HG02763 (cell line): ENCODE results near the gene IWS1.

Experiments
- ATAC-seq: cut with Tn5 transposase; IDR thresholded peaks from one replicate; pipeline ENCODE4 v1.9.1; 2021; ENCODE audit warnings: mild to moderate bottlenecking, moderate library complexity; ENCODE audit not compliant: unreplicated experiment

The IWS1 gene

DNA sequence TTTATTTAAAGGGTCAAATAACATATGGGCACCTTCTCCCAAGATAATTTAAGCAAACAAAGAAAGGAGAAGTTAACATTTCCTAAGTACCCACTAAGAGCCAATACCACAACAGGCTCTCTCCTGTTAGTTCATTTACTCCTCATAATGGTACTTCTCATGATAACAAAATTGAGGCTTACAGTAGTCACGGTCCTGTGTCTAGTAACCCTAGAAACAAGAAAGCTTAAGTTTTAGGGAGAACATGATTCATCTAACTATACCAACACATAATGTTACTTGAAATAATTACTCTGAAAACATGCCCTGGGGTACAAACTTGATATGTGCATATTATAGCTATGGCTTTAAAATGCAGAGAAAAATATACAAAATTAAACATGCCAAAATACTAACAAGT lies 19.8 kb downstream of the IWS1 start:
- ATAC-seq: no peak

DNA sequence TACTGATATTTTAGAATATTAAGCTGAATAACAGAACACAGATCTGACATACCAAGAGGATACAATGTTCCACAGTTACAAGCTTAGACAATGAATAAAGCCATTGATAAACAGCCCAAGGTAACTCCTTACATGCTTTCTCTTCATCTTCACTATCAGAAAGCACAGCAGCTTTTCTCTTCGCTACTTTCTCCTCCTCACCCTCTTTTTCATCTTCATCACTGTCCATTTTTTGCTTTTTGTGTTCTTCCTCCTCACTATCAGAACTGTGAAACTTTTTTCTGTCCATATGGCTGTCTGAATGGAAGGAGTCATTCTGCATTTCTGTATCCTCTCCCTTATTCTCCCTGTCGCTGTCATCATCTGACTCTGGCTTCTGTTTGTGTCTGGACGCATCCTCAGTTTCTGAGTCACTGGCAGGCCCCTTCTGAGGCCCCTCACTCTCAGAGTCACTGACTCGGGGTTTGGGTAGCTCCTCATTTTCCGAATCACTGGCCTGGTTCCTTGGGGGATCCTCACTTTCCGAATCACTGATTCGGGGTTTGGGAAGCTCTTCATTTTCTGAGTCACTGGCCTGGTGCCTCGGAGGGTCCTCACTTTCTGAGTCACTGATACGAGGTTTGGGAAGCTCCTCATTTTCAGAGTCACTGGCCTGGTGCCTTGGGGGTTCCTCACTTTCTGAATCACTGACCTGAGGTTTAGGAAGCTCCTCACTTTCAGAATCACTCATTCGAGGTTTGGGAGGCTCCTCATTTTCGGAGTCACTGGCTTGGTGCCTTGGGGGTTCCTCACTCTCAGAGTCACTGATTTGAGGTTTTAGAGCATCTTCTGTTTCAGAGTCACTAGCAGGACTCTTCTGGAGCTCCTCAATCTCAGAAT lies 21.5 kb downstream of the IWS1 start:
- ATAC-seq: no peak

DNA sequence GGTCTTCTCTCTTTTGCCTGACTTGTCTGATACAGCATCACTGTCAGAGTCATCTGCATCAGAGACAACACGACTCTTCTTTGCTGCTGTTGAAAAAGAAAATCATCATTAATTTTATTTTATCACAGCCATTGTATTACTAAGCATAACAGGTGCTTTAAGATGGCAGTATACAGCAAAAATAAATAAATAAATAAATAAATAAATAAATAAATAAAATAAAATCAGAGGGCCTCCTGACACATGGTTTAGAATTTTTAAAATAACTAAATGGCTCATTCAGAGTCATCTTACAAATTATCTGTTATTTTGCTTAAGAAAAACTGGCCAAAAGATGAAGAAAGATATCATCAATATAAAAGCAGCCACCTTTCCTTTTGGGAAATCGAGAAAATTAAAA lies 22.8 kb downstream of the IWS1 start:
- no peak for ATAC-seq

DNA sequence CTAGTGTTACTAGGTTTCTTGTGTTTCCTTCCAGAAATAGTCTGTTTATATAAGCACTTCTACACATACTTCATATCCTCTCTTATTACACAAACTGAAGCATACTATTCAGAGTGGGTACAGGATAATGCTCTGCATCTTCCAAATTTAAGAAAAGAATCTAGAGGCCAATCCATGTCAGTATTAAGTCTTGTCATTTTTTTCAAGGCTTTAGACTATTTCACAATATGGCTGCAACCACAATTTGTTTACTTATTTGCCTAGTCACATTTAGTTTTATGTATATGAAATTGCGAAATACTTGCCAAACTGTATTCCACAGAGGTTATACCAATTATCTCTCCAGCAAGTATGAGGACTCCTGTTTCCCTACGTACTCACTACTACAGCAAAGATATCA lies 27.9 kb downstream of the IWS1 start:
- ATAC-seq: no peak

DNA sequence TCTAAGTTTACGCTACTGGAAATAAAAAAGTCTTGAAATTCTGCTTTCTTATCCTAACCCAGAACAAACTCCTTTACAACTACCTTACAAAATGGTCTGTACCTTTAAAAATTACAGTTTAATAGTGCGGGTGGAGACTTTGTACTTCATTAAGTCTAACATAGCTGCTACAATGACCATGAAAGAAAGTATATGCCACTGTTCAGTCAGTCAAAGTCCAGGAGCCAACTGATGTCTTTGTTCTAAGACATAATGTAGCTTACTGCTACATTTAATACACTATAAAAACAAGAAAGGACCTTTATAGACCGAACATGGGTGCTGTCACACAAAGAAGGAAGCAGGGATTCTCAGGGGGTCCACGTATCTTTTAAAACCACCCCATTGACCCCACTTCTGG lies 36.0 kb downstream of the IWS1 start:
- no peak for ATAC-seq

DNA sequence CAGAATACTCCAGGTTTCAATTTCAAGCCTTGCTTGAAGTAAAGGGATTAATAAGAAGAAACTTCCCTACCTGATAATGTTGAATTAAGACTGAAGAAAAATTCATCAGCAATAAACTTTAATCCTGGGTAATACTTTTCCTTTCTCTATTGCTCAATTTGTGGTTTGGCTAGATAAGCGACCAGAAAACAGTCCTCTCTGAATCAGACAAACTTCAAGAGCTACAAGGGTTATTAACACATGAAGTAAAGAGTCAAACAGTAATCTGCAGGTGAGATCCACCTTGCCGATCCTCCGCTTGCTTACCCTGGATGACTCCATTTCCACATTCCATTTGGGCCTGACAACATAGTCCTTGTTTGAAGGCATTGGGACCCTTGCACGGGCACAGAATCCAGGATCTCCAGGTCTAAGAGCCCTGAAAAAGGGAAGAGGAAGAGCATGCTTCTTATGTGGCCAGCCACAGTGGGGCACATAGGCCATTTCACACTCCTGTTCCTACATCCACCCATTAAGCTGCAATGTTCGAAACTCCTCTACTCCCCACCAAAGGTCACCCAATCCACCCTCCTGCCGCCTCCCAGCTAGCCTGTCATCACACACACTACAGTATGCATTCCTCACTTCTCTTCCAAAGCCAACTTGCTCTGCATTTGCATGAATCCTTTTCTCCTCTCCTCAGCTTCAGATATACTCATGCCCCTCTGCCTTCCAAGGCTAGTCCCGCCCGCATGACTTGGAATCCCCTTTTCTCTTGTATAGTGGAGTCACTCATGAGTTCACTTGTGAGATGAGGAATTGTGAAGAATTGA lies 39.8 kb downstream of the IWS1 start:
- ATAC-seq: no peak

DNA sequence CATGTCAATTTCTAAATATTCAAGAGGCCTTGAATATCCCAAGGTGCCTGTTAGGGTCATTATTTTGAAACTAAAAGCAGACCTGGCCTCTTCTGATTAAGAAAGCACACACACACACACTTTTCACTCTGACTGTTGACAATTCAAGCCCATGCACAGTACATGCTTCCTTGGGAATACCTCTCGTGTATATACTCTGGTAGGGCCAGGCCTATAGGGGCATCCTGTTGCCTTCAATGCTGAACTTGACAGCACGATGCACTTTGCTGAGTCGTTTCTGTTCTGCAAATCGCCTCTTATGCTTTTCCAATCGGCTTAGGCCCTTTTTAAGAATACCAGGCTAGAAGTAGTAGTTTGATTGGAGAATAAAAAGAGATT lies 40.6 kb downstream of the IWS1 start:
- no peak for ATAC-seq

DNA sequence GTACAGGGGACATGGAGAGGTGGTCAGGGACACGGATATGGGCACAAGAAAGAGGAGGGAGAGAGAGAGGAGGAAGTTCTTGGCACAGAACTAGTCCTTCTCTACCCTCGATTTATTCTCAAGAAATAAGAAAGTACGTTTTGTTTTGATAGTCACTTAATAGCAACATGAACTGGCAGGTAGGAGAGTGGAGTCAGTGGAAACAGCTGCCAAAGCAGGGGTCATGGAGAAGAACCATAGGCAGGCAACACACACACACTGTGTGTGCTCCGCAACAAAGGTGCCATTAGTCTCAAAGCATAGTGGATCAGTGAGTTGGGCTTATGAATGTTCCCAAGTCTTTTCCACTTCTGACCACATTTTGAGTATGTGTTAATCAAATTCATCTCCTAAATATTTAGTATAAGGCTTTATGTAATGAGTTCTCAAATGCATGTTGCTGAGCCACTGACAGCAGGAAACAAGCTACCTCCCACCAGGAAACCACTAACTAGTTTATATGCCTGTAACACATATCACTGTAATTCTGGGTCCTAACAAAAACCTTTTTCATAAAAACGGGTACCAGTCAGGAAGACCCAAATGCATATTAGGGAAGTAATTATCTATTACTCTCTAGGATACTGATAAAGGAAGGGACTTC lies 41.1 kb downstream of the IWS1 start:
- ATAC-seq: no peak

DNA sequence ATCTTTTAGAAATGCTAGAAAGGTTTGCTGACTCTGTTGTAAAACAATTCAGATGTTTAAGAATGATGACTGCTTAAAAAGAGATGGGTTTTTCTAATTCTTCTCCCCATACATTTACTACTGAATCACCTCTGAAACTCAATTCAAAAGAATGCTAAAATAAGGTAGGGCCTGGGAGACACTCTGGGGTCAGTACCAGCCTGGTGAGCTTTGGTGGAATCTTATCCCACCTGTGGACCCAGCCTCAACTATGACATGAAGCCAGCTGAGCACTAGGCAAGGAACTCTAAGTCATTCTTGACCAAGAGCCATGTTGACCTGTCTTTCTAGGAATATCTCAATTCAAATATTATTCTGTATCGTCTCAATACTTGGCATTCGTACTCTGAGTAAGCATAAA lies 44.3 kb downstream of the IWS1 start:
- no peak for ATAC-seq

DNA sequence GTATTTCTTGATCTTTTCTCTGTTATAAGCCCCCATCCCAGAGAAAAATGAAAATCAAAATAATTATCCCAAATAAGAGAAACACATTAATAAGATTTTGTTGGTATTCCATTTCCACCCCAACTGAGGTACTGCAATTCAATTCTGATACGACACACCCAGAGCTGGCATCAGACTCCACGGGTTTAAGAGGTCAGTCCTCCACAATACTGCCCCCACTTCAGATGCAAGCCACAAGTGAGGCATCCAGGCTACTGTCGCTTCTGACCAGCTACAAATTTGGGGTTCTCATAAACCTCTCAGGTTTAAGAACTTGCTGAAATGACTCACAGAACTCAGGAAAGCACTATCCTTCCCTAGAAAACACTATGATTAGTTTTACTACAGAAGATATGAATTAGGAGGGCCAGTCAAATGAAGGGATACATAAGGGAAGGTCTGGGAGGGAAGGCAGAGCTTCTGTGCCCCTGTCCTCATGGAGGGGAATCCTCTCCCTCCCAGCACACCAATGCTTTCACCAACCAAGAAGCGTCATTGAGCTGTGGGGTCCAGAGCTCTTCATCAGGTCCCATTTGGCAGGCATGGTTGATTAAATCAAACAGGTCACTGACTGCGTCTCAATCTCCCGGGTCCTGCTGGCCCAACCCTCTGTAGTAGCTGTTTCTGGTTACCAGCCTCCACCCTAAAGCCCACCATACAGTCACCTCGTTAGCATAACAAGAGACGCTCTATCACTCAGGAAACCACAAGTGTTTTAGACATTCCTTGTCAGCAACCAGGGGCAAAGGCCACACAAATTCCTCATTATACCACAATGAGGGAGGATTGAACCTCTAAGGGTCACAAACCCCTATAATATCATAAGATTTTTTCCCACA lies 46.2 kb downstream of the IWS1 start:
- no peak for ATAC-seq

DNA sequence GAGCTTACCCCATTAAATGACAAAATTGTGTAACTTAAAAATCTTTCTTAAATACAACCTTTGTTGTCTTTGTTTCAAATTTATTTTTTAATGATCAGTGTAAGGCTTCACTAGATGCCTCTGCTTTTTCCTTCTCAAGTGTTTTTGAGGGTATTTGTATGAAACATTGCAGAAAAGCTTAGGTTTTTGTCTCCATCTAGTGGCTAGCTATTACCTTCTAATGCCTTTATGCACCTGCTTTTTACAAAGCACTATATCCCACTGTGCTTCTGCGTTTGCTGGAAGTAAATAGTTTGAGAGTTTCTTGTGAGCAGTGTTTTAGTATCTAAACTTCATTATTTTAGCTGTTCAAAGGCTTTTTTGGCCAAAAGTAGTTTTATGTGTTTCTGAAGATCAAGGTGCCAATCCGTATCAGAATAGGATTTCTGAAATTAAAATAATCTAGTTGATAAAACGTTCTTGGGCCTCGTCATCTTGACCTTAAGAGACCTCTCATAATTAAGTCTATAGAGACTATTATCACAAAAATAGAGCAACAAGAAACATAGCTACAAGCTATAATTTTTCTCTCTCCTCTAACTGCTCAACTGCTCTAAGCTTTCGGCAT lies 47.0 kb downstream of the IWS1 start:
- no peak for ATAC-seq

DNA sequence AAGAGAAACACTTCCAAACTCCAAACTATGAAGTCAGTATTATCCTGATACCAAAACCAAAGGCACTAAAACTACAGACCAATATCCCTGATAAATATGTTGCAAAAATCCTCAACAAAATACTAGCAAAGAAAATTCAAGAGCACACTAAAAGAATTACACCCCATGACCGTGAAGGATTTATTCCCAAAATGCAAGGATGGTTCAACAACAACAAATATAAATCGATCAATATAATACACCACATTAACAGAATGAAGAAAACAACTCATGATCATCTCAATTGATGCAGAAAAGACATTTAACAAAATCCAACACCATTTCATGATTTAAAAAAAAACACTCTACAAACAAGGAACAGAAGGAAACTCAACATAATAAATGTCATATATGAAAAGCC lies 50.5 kb downstream of the IWS1 start:
- ATAC-seq: no peak

DNA sequence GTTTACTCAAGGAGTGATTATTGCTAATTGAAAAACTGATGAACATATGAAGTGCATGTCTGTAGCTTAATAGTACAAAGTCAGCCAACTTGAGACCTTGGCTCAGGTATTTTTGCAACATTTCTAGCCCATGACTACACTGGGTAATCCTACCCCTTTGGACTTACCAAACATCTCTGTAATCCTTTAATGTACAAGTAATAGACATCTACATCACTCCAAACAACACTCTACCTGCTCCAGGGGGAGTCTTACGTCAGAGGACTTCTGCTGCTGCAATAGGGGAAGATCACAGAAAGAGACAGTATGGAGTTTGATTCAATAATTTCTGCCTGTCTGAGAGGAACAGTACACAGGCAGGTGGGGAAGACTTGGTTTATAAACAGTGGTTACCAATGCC lies 54.0 kb downstream of the IWS1 start:
- no peak for ATAC-seq

DNA sequence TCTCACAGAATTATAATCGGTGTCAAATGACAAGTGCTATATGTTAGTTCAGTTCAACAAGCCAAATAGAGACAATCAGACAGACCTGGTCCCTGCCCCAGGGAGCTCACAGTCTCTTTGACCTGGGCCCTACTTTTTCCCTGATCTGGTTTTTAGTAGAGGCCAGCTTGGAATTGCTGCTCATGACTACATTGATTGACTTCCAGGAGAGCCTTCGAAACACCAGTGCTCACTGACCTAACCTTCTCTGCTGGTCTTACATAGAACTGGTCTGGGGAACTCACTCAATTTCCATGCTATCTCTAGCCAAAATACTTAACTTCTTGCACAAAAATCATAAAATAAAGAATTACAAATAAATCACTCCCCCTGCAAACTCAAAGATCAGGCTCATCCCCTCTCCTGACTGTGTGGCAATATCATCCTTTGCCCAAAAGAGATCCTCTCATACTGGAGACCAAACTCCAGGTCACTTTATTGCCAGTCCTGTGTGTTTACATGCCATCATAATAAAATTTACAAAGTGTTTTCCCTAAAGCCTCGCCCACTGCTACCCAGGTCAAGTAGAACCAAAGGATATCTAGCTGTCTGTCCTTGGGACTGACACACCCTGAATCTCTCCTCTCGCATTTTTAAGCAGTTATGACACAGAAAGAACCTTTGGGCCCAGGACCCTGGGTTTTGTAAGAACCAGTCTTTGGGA lies 54.9 kb downstream of the IWS1 start:
- ATAC-seq: no peak

DNA sequence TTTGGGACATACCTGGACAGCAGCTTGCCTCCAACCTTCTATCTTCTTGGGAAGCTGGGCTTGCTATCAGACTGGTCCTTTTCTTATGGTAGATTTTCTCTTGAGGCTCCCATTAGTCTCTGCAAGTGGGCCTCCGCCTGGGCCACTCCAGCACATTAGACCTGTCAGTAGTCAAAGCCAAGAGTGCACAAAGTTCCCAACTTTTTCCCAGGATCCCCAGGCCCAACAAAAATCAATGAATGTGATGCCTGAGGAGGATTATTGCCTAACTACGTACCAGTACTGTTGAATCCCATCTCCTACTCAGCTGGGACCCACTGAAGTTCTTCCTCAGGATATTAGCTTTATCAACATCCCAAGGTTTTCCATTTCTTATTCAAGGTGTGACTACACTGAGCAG lies 56.3 kb downstream of the IWS1 start:
- no peak for ATAC-seq

DNA sequence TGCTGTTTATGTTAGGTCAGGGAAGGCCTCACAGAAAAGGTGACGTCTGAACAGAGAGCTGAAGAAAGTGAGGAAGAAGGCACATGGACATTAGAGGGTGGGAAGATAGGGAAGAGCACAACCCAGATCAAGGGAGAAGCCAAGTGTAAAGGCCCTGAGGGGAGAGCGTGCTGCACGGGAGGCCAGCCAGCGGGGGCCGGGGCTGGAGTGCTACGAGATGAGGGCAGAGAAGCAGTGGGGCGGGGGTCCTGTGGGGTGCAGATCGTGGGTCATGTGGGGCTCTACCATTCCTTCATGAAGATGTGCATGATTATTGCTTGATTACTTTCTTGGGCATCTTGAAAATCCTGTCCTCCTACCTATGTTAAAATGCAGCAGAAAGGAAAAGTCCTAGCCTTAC lies 57.2 kb downstream of the IWS1 start:
- no peak for ATAC-seq

DNA sequence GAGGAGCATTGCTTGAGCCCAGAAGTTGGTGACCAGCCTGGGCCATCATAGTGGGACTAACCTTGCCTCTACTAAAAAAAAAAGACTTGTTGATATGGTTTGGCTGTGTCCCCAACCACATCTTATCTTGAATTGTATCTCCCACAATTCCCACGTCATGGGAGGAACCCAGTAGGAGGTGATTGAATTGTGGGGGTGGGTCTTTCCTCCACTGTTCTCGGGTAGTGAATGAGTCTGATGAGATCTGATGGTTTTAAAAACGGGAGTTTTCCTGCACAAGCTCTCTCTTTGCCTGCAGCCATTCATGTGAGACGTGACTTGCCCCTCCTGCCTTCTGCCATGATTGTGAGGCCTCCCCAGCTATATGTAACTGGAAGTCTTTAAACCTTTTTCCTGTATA lies 61.0 kb downstream of the IWS1 start:
- ATAC-seq: no peak

DNA sequence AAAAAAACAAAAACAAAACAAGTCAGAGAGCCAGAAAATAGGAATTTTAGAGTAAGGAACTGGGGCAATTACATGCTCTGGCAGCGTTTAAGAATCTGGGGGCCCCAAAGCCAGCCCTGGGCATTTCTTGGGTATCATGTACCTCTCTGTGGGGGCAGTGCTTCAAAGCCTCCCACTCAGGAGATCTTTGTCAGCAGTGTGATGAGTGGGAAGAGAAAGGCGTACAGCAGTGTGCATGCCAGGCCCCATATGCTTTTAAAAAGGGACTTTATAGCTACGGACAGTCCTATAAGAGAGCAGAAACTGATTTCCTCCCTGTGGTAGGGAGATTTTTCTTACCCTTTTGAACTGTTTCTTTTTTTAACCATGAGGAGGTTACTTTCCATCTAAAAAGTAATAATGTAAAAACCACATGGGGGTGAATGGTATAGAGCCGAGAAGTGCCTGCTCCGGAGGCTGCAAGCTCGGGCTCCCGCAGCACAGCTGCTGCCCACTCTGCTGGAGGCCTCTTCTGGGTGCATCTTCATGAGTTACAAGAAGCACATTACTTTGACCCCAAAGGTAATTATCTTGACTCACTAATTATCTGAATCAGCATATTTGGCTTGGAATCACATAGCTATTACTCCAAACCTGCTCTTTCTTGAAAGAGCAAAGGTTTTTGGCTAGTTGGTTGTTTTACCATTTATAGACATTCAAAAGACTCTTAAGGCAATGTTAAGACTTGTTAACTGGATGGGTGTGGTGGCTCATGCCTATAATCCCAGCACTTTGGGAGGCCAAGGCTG lies 61.6 kb downstream of the IWS1 start:
- no peak for ATAC-seq
